Karpas-422 (cell line): ENCODE measurements around the gene MACROD2. TPM values are rescaled to one million over a fixed set of nuclear protein-coding genes. Genes with fewer than 3 reads are reported as not detected.

Experiments
- DNase-seq: peaks from one replicate; pipeline ENCODE4 v3.0.0-alpha.2; 2015
- H2AFZ ChIP-seq: fragments of 200-600 bp; sonication (generic); 2 replicates; pipeline ENCODE4 v1.6.1; 2014; ENCODE audit warnings: antibody characterized with exemption, low read length, mixed read lengths
- H3K27ac ChIP-seq: fragments of 200-600 bp; sonication (generic); 2 replicates; pipeline ENCODE4 v1.5.1; 2014; ENCODE audit warnings: mild to moderate bottlenecking, low read length, moderate library complexity
- H3K27me3 ChIP-seq: fragments of 200-600 bp; sonication (generic); 2 replicates; pipeline ENCODE4 v1.6.1; 2014; ENCODE audit warnings: low read length, mixed read lengths
- H3K36me3 ChIP-seq: fragments of 200-600 bp; sonication (generic); 2 replicates; pipeline ENCODE4 v1.6.1; 2014; ENCODE audit warnings: low read length, mixed read lengths; ENCODE audit not compliant: insufficient read depth
- H3K4me1 ChIP-seq: fragments of 200-600 bp; sonication (generic); 2 replicates; pipeline ENCODE4 v1.6.1; 2014; ENCODE audit warnings: mild to moderate bottlenecking, low read length, mixed read lengths
- H3K4me2 ChIP-seq: fragments of 200-600 bp; sonication (generic); 2 replicates; pipeline ENCODE4 v1.6.1; 2014; ENCODE audit warnings: low read length, low read depth, mild to moderate bottlenecking; ENCODE audit not compliant: poor library complexity, severe bottlenecking
- H3K4me3 ChIP-seq: fragments of 200-600 bp; sonication (generic); 2 replicates; pipeline ENCODE4 v1.5.1; 2014; ENCODE audit warnings: mild to moderate bottlenecking, antibody characterized with exemption, low read length, mixed read lengths
- H3K79me2 ChIP-seq: fragments of 200-600 bp; sonication (generic); 2 replicates; pipeline ENCODE4 v1.6.1; 2014; ENCODE audit warnings: mild to moderate bottlenecking, low read length, mixed read lengths
- H3K9ac ChIP-seq: fragments of 200-600 bp; sonication (generic); 2 replicates; pipeline ENCODE4 v1.6.0; 2014; ENCODE audit warnings: low read length
- H3K9me2 ChIP-seq: fragments of 200-600 bp; sonication (generic), shearing (Covaris generic); replicated peaks from 2 replicates; pipeline ENCODE4 v1.6.0; 2014; ENCODE audit warnings: mild to moderate bottlenecking, low read length, moderate library complexity; ENCODE audit not compliant: insufficient read depth
- H3K9me3 ChIP-seq: fragments of 300-700, 200-600 bp; sonication (generic); 2 replicates; pipeline ENCODE4 v1.6.1; 2014; ENCODE audit warnings: low read length, mixed read lengths
- H4K20me1 ChIP-seq: fragments of 200-600 bp; sonication (generic); 2 replicates; pipeline ENCODE4 v1.6.1; 2014; ENCODE audit warnings: mild to moderate bottlenecking, antibody characterized with exemption, low read length, low read depth; ENCODE audit not compliant: insufficient read depth
- total RNA-seq: library from RNA; depleted of rRNA; stranded (reverse); fragments of >200 nt; shearing (Covaris generic); gene quantifications from 2 replicates; pipeline ENCODE4 v1.2.3, GENCODE V29; 2014; ENCODE audit warnings: low replicate concordance

MACROD2 gene
- total RNA-seq, 1 experiment from 2014 or later = 0.15 TPM

DNA sequence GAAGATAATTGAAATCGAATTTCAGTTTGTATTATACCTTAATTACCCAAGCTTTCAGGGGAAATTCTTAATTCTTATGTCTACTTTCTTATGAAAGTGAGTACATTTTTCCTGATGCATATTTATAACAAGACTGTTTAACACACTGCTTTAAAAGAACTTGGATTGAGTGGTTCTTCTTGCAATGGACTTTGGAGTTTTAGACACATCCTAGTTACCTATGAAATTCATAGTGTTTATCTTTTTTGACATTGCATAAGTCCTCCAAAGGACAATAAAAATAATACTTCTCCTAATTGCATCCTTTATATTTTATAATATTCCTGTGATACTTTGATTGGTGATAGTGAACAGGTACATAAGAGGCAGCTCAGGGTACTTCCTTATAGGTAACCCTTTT is 737.7 kb downstream of the MACROD2 start:
- no peak for DNase-seq
- no peak overlapping the region for H3K9ac ChIP-seq
- no peak overlapping the region for H3K4me2 ChIP-seq
- H3K4me3 ChIP-seq = no peak overlapping the region
- no peaks in the 10 kb centered on the region for H3K79me2 ChIP-seq
- no peak overlapping the region for H3K27ac ChIP-seq
- no peaks in the 10 kb centered on the region; the same call in 1 of the 2 replicates for H3K9me3 ChIP-seq
- H3K4me1 ChIP-seq = no peaks in the 10 kb centered on the region
- H2AFZ ChIP-seq = no peak overlapping the region
- H3K36me3 ChIP-seq = no peaks in the 10 kb centered on the region
- no peaks in the 10 kb centered on the region for H4K20me1 ChIP-seq
- no peaks in the 10 kb centered on the region for H3K9me2 ChIP-seq
- no peaks in the 10 kb centered on the region for H3K27me3 ChIP-seq

- Histone ChIP-seq H2AFZ (no peak overlapping the region), H3K79me2 (no peaks in the 10 kb centered on the region), H3K27me3 (no peaks in the 10 kb centered on the region), H3K36me3 (no peaks in the 10 kb centered on the region), H3K9ac (no peak overlapping the region), H3K4me3 (no peak overlapping the region), H3K4me2 (no peak overlapping the region), H3K9me3 (0 out of 2 replicates have a peak, but pooled peaks cover 2% of the 10 kb centered on the region), H3K27ac (no peak overlapping the region), H4K20me1 (no peaks in the 10 kb centered on the region), H3K4me1 (no peaks in the 10 kb centered on the region), H3K9me2 (no peaks in the 10 kb centered on the region)
- no peak for DNase-seq
Observed at GRCh38 chr20:14740380-14740779, 745.1 kb downstream of the MACROD2 start.

DNA sequence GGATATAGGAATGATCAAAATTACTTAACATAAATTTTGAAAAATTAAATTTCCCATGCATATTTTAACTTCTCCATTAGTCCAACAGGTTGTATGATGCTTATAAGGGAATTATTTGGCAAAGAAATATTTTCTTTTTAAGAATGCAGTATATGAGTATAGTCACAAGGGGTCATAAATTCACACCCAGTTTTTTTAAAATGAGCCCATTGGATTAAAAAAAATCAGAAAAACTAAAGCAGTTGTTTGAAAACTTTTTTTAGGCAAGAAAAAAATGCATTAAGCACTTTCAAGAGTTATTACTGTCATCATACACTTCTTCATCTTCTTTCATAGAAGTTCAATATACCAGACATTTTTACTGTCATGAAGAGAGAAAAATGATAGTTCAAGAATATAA is 746.3 kb downstream of the MACROD2 start:
- Histone ChIP-seq H2AFZ (no peak overlapping the region), H3K4me3 (no peak overlapping the region), H4K20me1 (no peaks in the 10 kb centered on the region), H3K27ac (no peak overlapping the region), H3K36me3 (no peaks in the 10 kb centered on the region), H3K4me1 (no peaks in the 10 kb centered on the region), H3K9me2 (no peaks in the 10 kb centered on the region), H3K9ac (no peak overlapping the region), H3K27me3 (no peaks in the 10 kb centered on the region), H3K4me2 (no peak overlapping the region), H3K79me2 (no peaks in the 10 kb centered on the region), H3K9me3 (0 out of 2 replicates have a peak, but pooled peaks cover 2% of the 10 kb centered on the region)
- no peak for DNase-seq

GRCh38 chr20:14744723-14745122 is 749.4 kb downstream of the MACROD2 start:
- no peaks in the 10 kb centered on the region for H3K27me3 ChIP-seq
- no peaks in the 10 kb centered on the region for H4K20me1 ChIP-seq
- H3K27ac ChIP-seq = no peak overlapping the region
- 0 out of 2 replicates have a peak, but pooled peaks cover 2% of the 10 kb centered on the region for H3K9me3 ChIP-seq
- H3K4me2 ChIP-seq = no peak overlapping the region
- no peaks in the 10 kb centered on the region for H3K9me2 ChIP-seq
- no peak for DNase-seq
- no peak overlapping the region for H2AFZ ChIP-seq
- no peaks in the 10 kb centered on the region for H3K79me2 ChIP-seq
- no peak overlapping the region for H3K4me3 ChIP-seq
- H3K36me3 ChIP-seq = no peaks in the 10 kb centered on the region
- no peak overlapping the region for H3K9ac ChIP-seq
- no peaks in the 10 kb centered on the region for H3K4me1 ChIP-seq

- no peaks in the 10 kb centered on the region for H3K4me1 ChIP-seq
- H3K9me3 ChIP-seq = 0 out of 2 replicates have a peak, but pooled peaks cover 2% of the 10 kb centered on the region
- H3K4me3 ChIP-seq = no peak overlapping the region
- no peaks in the 10 kb centered on the region for H4K20me1 ChIP-seq
- H3K36me3 ChIP-seq = no peaks in the 10 kb centered on the region
- no peak overlapping the region for H3K4me2 ChIP-seq
- DNase-seq = no peak
- H3K9ac ChIP-seq = no peak overlapping the region
- H3K27ac ChIP-seq = no peak overlapping the region
- H3K27me3 ChIP-seq = no peaks in the 10 kb centered on the region
- no peaks in the 10 kb centered on the region for H3K79me2 ChIP-seq
- H2AFZ ChIP-seq = no peak overlapping the region
- H3K9me2 ChIP-seq = no peaks in the 10 kb centered on the region
Observed at GRCh38 chr20:14745830-14746229, 750.5 kb downstream of the MACROD2 start.

- H3K27me3 ChIP-seq = no peaks in the 10 kb centered on the region
- DNase-seq = no peak
- H3K27ac ChIP-seq = no peak overlapping the region
- H3K9me2 ChIP-seq = no peaks in the 10 kb centered on the region
- H3K36me3 ChIP-seq = no peaks in the 10 kb centered on the region
- no peak overlapping the region for H3K4me3 ChIP-seq
- H3K4me1 ChIP-seq = no peaks in the 10 kb centered on the region
- no peaks in the 10 kb centered on the region for H3K79me2 ChIP-seq
- peaks cover 4% of the 10 kb centered on the region; the same call in 1 of the 2 replicates for H3K9me3 ChIP-seq
- no peak overlapping the region for H3K4me2 ChIP-seq
- no peak overlapping the region for H2AFZ ChIP-seq
- H3K9ac ChIP-seq = no peak overlapping the region
- no peaks in the 10 kb centered on the region for H4K20me1 ChIP-seq
Observed at GRCh38 chr20:14751191-14751590, 755.9 kb downstream of the MACROD2 start.

- no peak for DNase-seq
- Histone ChIP-seq H3K27ac (no peak overlapping the region), H2AFZ (no peak overlapping the region), H3K36me3 (no peaks in the 10 kb centered on the region), H3K9me3 (peaks cover under 1% of the 10 kb centered on the region; the same call in 1 of the 2 replicates), H3K27me3 (no peaks in the 10 kb centered on the region), H3K9ac (no peak overlapping the region), H3K79me2 (no peaks in the 10 kb centered on the region), H3K4me2 (no peak overlapping the region), H3K4me3 (no peak overlapping the region), H3K9me2 (no peaks in the 10 kb centered on the region), H4K20me1 (no peaks in the 10 kb centered on the region), H3K4me1 (no peaks in the 10 kb centered on the region)
Observed at GRCh38 chr20:14757728-14758127, 762.4 kb downstream of the MACROD2 start.

GRCh38 chr20:14758356-14758755 is 763.0 kb downstream of the MACROD2 start:
- no peak overlapping the region for H2AFZ ChIP-seq
- H3K27me3 ChIP-seq = no peaks in the 10 kb centered on the region
- H4K20me1 ChIP-seq = no peaks in the 10 kb centered on the region
- no peak overlapping the region for H3K4me3 ChIP-seq
- H3K9me2 ChIP-seq = no peaks in the 10 kb centered on the region
- H3K9me3 ChIP-seq = no peaks in the 10 kb centered on the region; the same call in 1 of the 2 replicates
- no peak overlapping the region for H3K27ac ChIP-seq
- H3K9ac ChIP-seq = no peak overlapping the region
- no peaks in the 10 kb centered on the region for H3K36me3 ChIP-seq
- no peak for DNase-seq
- H3K4me1 ChIP-seq = no peaks in the 10 kb centered on the region
- H3K4me2 ChIP-seq = no peak overlapping the region
- H3K79me2 ChIP-seq = no peaks in the 10 kb centered on the region

GRCh38 chr20:14759979-14760378 is 764.7 kb downstream of the MACROD2 start:
- H3K27ac ChIP-seq = no peak overlapping the region
- H3K9me3 ChIP-seq = no peaks in the 10 kb centered on the region; the same call in 1 of the 2 replicates
- DNase-seq = no peak
- no peak overlapping the region for H3K4me2 ChIP-seq
- no peak overlapping the region for H2AFZ ChIP-seq
- no peaks in the 10 kb centered on the region for H3K79me2 ChIP-seq
- H3K9ac ChIP-seq = no peak overlapping the region
- H3K4me1 ChIP-seq = no peaks in the 10 kb centered on the region
- no peaks in the 10 kb centered on the region for H3K9me2 ChIP-seq
- no peak overlapping the region for H3K4me3 ChIP-seq
- H3K27me3 ChIP-seq = no peaks in the 10 kb centered on the region
- H4K20me1 ChIP-seq = no peaks in the 10 kb centered on the region
- H3K36me3 ChIP-seq = no peaks in the 10 kb centered on the region
